AG08395 (cell line): ENCODE measurements around the gene POU2F2.

Experiments used
- DNase-seq: peaks from one replicate; pipeline ENCODE4 v3.0.0; 2012; ENCODE audit warnings: mixed read lengths, low spot score

The POU2F2 gene

DNA sequence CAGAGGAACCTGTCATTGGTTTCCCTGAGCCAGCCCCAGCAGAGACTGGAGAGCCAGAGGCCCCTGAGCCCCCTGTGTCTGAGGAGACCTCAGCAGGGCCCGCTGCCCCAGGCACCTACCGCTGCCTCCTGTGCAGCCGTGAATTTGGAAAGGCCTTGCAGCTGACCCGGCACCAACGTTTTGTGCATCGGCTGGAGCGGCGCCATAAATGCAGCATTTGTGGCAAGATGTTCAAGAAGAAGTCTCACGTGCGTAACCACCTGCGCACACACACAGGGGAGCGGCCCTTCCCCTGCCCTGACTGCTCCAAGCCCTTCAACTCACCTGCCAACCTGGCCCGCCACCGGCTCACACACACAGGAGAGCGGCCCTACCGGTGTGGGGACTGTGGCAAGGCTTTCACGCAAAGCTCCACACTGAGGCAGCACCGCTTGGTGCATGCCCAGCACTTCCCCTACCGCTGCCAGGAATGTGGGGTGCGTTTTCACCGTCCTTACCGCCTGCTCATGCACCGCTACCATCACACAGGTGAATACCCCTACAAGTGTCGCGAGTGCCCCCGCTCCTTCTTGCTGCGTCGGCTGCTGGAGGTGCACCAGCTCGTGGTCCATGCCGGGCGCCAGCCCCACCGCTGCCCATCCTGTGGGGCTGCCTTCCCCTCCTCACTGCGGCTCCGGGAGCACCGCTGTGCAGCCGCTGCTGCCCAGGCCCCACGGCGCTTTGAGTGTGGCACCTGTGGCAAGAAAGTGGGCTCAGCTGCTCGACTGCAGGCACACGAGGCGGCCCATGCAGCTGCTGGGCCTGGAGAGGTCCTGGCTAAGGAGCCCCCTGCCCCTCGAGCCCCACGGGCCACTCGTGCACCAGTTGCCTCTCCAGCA is 52.1 kb downstream of the POU2F2 start:
- no peak for DNase-seq

GRCh38 chr19:42079276-42079669 is 53.0 kb downstream of the POU2F2 start:
- no peak for DNase-seq

- no peak for DNase-seq
Measured at GRCh38 chr19:42078538-42079275, 53.5 kb downstream of the POU2F2 start.

DNA sequence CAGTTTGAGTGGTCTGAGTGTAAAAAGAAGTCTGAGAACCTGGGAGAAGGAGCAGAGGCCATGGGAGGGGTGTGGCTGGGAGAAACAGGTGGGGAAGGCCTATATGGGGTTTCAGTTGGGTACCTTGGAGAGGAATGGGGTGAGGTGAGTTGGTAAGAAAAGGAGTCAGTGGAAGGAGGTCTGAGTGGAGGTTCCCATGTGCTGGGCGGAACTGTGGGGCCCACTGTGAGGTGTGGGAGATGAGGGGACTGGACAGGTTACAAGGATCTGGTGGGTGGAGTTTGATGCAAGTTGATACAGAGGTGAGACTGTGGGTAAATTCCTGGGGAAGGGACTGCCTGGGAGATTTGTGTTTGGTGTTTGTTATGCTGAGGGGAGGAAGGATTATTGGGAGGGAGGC is 54.2 kb downstream of the POU2F2 start:
- no peak for DNase-seq

- DNase-seq: no peak
Measured at GRCh38 chr19:42076380-42076944, 55.8 kb downstream of the POU2F2 start.

- peak; percentile 99 for DNase-seq
Measured at GRCh38 chr19:42075616-42076379, 56.4 kb downstream of the POU2F2 start, which contains the start of gene ZNF574. TSS of gene ZNF574 (plus strand) at chr19:42076166. CDS start at chr19:42078607, 2,441 bp downstream.

DNA sequence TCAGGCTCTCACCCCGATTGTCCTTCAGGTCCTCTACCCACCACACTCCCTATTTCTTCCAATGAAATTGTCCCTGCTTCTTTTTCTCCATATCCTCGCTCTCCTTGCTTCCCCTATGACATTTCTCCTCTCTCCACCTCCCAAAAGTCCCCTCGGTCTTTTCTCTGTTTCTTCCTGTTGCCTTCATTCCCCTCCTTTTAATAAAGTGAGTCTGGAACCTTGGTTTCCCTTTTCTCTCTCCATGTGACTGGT is 57.0 kb downstream of the POU2F2 start:
- peak; percentile 27 for DNase-seq

GRCh38 chr19:42074513-42075363 is 57.5 kb downstream of the POU2F2 start:
- DNase-seq: no peak

GRCh38 chr19:42071247-42071646 is 61.0 kb downstream of the POU2F2 start:
- DNase-seq: no peak

- DNase-seq: no peak
Measured at GRCh38 chr19:42069619-42070351, 62.5 kb downstream of the POU2F2 start, which contains the start of gene GRIK5. TSS of gene GRIK5 (minus strand) at chr19:42070206. CDS start at chr19:42065770, 4,436 bp downstream.

GRCh38 chr19:42068756-42069571 is 63.3 kb downstream of the POU2F2 start:
- no peak for DNase-seq

- DNase-seq: no peak
Measured at GRCh38 chr19:42068361-42068755, 63.9 kb downstream of the POU2F2 start.

DNA sequence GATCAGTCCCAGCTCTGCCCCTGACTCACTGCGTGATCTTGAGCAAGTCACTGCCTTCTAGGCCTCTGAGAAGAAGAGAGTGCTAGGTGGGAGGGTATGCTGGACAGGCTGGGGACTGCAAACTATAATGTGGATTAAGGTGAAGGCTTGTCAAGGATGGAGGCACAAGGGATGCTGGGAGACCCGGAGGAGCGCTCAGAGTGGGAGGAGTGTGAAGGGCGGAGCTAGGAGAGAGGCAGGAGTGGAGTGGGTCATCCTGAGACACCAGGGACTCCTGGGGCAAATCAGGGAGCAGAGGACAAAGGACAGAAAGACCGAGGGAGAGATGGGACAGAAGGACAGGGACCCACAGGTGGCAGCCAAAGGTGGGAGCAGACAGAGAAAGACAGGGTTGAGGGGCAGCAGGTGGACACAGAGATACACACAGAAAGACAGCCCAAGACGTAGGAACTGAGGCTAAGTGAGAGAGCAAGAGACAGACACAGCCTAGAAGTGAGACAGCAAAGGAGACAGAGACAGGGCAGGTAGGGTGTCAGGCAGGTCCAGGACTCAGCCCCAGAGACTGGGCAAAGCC is 64.8 kb downstream of the POU2F2 start:
- DNase-seq: no peak

- DNase-seq: peak; percentile 37
Measured at GRCh38 chr19:42066075-42066754, 66.0 kb downstream of the POU2F2 start.

GRCh38 chr19:42065511-42065910 is 66.7 kb downstream of the POU2F2 start:
- no peak for DNase-seq

GRCh38 chr19:42065051-42065450 is 67.2 kb downstream of the POU2F2 start:
- no peak for DNase-seq

DNA sequence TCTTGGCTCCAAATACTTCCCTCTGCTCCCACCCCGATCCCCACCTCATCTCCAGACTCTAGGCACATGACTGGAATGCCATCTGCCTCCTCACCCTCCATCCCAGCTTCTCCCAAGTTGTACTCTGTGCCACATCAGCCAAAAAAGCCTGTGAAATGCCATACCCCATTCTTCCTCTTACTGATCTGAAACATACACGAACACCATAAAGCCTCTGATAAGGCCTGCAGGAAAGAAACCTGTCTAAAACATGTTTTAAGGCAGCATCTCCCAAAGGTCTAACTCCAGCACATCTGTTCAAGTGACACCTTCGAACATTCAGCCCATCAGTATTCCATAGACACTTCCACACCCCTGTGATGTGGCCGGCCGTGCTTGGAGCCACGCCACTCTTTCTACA is 67.8 kb downstream of the POU2F2 start:
- no peak for DNase-seq

DNA sequence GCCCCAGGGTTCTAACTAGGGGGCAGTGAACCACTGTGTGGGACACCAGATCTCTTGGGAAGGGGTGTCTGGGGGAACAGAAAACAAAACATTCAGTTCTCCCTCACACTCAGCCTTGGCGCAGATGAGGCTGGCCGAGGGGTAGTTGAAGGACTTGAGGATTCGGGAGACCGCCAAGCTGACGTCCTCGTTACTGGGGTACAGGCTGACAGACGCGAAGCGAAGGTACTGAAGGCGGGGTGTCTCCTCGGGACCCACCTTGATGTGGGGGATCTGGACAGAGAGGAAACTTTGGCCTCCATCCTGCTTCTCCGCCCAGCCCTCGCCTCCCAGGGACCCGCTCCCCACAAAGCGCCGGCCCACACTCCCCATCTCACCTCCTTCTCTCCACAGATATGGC is 69.9 kb downstream of the POU2F2 start:
- no peak for DNase-seq

DNA sequence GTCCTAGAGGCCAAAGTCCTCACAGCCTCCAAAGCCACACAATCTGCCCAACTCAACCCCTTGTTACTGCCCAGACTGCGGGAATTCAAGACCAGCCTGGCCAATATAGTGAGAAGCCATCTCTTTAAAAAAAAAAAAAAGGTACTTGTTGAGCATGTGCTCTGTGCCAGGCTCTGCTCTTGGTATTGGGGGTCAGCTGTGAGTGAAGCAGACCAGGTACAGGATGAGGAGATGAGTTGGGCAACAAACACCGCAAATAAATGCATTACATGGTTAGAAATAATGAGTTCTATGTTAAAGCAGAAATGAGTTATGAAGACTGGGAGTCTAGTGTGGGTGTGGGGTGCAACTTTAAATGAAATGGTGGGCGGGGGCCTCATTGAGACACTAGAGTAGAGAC is 72.1 kb downstream of the POU2F2 start:
- DNase-seq: no peak
